ENCODE results near the gene COX6B2.

GRCh38 chr19:55308281-55308680, 46.2 kb downstream of the COX6B2 start:
- TF ChIP-seq CTCF (conservative IDR thresholded peaks at IDR 0.05): no peak
- TF ChIP-seq EZH2 (IDR thresholded peaks at IDR 0.05; ENCODE audit: low read depth): no peak

Measured in PC-9 (cell line).